HepG2 (cell line): ENCODE results near the gene NIPAL1. TPM values are rescaled to one million over a fixed set of nuclear protein-coding genes. Genes with fewer than 3 reads are reported as not detected.

ENCODE experiments used
- ATAC-seq: fragments of 200-7000 bp; cut with Tn5 transposase; 3 replicates; pipeline ENCODE4 v1.9.1; 2020; ENCODE audit warnings: mild to moderate bottlenecking, moderate library complexity
- BruUV-seq: library from RNA; stranded (reverse); fragments of 400-500 nt; replicated peaks from 2 replicates; lab custom pipeline; 2021; lab: Mats Ljungman, UMichigan
- CTCF ChIA-PET: fragments of 300-600 bp; formaldehyde crosslinking; extraction: SDS; loops from one replicate; lab custom pipeline; 2021; ENCODE audit warnings: low total read pairs, inconsistent platforms, low intra/inter-chr PET ratio; lab: Yijun Ruan, JAX
- POLR2A ChIA-PET: fragments of 350-600 bp; sonication (Branson Sonifier 250); formaldehyde crosslinking; loops from one replicate; lab custom pipeline; 2020; ENCODE audit warnings: antibody characterized with exemption, inconsistent platforms; lab: Yijun Ruan, JAX
- DNase-seq: peaks from one replicate; pipeline ENCODE4 v3.0.0-alpha.2; 2015; ENCODE audit warnings: low spot score
- FAIRE-seq: peaks from 3 replicates; lab custom pipeline; 2011; peaks lifted over from hg19 to GRCh38; lab: Jason Lieb, UNC
- H2AFZ ChIP-seq: one replicate; pipeline ENCODE4 v1.6.1; 2011; ENCODE audit warnings: low read length, inconsistent platforms
- H3K27ac ChIP-seq: fragments of 300-600 bp; 3 replicates; pipeline ENCODE4 v1.8.0; 2011; ENCODE audit warnings: mixed run types, mild to moderate bottlenecking, mixed read lengths, low read length, inconsistent platforms; ENCODE audit not compliant: insufficient read depth; ENCODE audit errors: extremely low read length
- H3K27me3 ChIP-seq, 2 experiments: fragments of 200-600 bp in 1 of 2; 2 replicates in 1 of 2; 3 replicates in 1 of 2; pipeline versions ENCODE4 v1.6.0 to v1.8.0; 2011; ENCODE audit warnings: low read length in 2 of 2, mild to moderate bottlenecking in 2 of 2, moderate library complexity in 2 of 2, inconsistent platforms in 1 of 2; ENCODE audit not compliant: insufficient read depth in 2 of 2, control insufficient read depth in 1 of 2
- H3K36me3 ChIP-seq, 2 experiments: fragments of 200-600 bp in 1 of 2; replicated peaks in 1 of 2; 2 replicates in 1 of 2; 3 replicates in 1 of 2; pipeline versions ENCODE4 v1.5.1 to v1.8.0; 2011; ENCODE audit warnings: low read length in 2 of 2, inconsistent platforms in 1 of 2; ENCODE audit not compliant: insufficient read depth in 2 of 2, control insufficient read depth in 1 of 2
- H3K4me1 ChIP-seq: 2 replicates; pipeline ENCODE4 v1.5.1; 2012; ENCODE audit warnings: low read length, inconsistent platforms; ENCODE audit not compliant: insufficient read depth
- H3K4me2 ChIP-seq: 2 replicates; pipeline ENCODE4 v1.6.0; 2011; ENCODE audit warnings: low read depth, low read length, inconsistent platforms
- H3K4me3 ChIP-seq, 3 experiments: fragments of 200-600 bp in 1 of 3; sonication (generic), shearing (Covaris generic) in 1 of 3; replicated peaks in 1 of 3; 2 replicates each; pipeline ENCODE4 v1.5.1; 2011 to 2016; ENCODE audit warnings: low read length in 3 of 3, inconsistent platforms in 2 of 3, low read depth in 2 of 3, mild to moderate bottlenecking in 2 of 3, control low read depth in 1 of 3, mixed read lengths in 1 of 3; ENCODE audit not compliant: insufficient read depth in 1 of 3
- H3K79me2 ChIP-seq: one replicate; pipeline ENCODE4 v1.6.1; 2011; ENCODE audit warnings: low read length, inconsistent platforms; ENCODE audit not compliant: insufficient read depth
- H3K9ac ChIP-seq: 2 replicates; pipeline ENCODE4 v1.6.0; 2011; ENCODE audit warnings: mild to moderate bottlenecking, low read depth, low read length, inconsistent platforms; ENCODE audit not compliant: insufficient read depth
- H3K9me3 ChIP-seq: 2 replicates; pipeline ENCODE4 v1.5.1; 2012; ENCODE audit warnings: mild to moderate bottlenecking, low read length
- H4K20me1 ChIP-seq: 2 replicates; pipeline ENCODE4 v1.6.0; 2011; ENCODE audit warnings: inconsistent platforms, mild to moderate bottlenecking, low read length, moderate library complexity; ENCODE audit not compliant: insufficient read depth
- GRHL1 ChIP-seq: sonication (generic); formaldehyde crosslinking; conservative IDR thresholded peaks from 2 replicates; pipeline ENCODE4 v1.8.0; 2022; ENCODE audit warnings: missing genetic modification reagents
- IKZF1 ChIP-seq: fragments of 450-650 bp; IDR thresholded peaks from 2 replicates; pipeline ENCODE4 v1.7.1; 2016
- MLXIP ChIP-seq: sonication (generic); formaldehyde crosslinking; IDR thresholded peaks from 2 replicates; pipeline ENCODE4 v1.9.0; 2021; ENCODE audit warnings: missing genetic modification reagents, borderline replicate concordance
- NFE2L1 ChIP-seq: sonication (generic); formaldehyde crosslinking; IDR thresholded peaks from 2 replicates; pipeline ENCODE4 v1.4.0; 2020; ENCODE audit warnings: missing genetic modification reagents, mild to moderate bottlenecking, borderline replicate concordance
- PTBP1 ChIP-seq: fragments of 200-400 bp; formaldehyde crosslinking; IDR thresholded peaks from 2 replicates; pipeline ENCODE4 v1.6.1; 2018; ENCODE audit warnings: low read length, low read depth; ENCODE audit not compliant: poor library complexity, severe bottlenecking
- SATB2 ChIP-seq: sonication (generic); formaldehyde crosslinking; IDR thresholded peaks from 2 replicates; pipeline ENCODE4 v1.5.0; 2020; ENCODE audit warnings: missing genetic modification reagents
- SNRNP70 ChIP-seq: fragments of 200-400 bp; formaldehyde crosslinking; IDR thresholded peaks from 2 replicates; pipeline ENCODE4 v1.6.1; 2017; ENCODE audit warnings: mild to moderate bottlenecking, low read depth, low read length, moderate library complexity
- ZNF33B ChIP-seq: sonication (generic); formaldehyde crosslinking; IDR thresholded peaks from 2 replicates; pipeline ENCODE4 v1.5.1; 2020; ENCODE audit warnings: mild to moderate bottlenecking, missing genetic modification reagents
- ZNF441 ChIP-seq: sonication (generic); formaldehyde crosslinking; IDR thresholded peaks from 2 replicates; pipeline ENCODE4 v1.7.0; 2021; ENCODE audit warnings: missing genetic modification reagents, borderline replicate concordance
- ZNF501 ChIP-seq: sonication (generic); formaldehyde crosslinking; IDR thresholded peaks from 2 replicates; pipeline ENCODE4 v1.5.1; 2020; ENCODE audit warnings: mild to moderate bottlenecking, moderate library complexity, missing genetic modification reagents
- WGBS: methylation state at CpG from one replicate; pipeline ENCODE4 v1.1.6; 2017; ENCODE audit warnings: low lambda C conversion rate; 5-methylcytosine and 5-hydroxymethylcytosine counted together
- in situ Hi-C: cut with HindIII; loops from 2 replicates; pipeline ENCODE4 v1.10.0; 2017; ENCODE audit warnings: low pct_unique_long_range_greater_than_20kb; ENCODE audit not compliant: extremely low pct_ligation_motif_present
- intact Hi-C: fragments of 100-400 bp; cut with micrococcal nuclease; formaldehyde crosslinking; loops from one replicate; pipeline ENCODE4 v1.10.0; 2022; ENCODE audit not compliant: unreplicated experiment
- polyA plus RNA-seq, 8 experiments: library from polyadenylated mRNA; depleted of rRNA in 3 of 8; stranded (reverse) in 7 of 8; unstranded in 1 of 8; fragments of >200 nt; fragmentation: Illumina TruSeq in 4 of 8; extraction: Trizol in 4 of 8; gene quantifications; 2 replicates each; pipeline versions ENCODE4 v1.2.1 to v1.2.3, GENCODE V29; 2011 to 2016; ENCODE audit warnings: low read depth in 4 of 8, missing spikeins in 1 of 8, mixed read lengths in 1 of 8; ENCODE audit not compliant: insufficient read depth in 1 of 8
- total RNA-seq, 5 experiments: library from RNA; depleted of rRNA; stranded (reverse); fragments of >200 nt; fragmentation: Illumina TruSeq; extraction: Trizol; gene quantifications; 2 replicates each; pipeline ENCODE4 v1.2.3, GENCODE V29; 2016; ENCODE audit warnings: low read depth in 1 of 5

Gene NIPAL1
- total and polyA plus RNA-seq, 2 of the 13 experiments (the other 11 are each of a cell fraction or from before 2014, with no cell fraction given) = 1.4 to 3.4 TPM

- TF ChIP-seq MLXIP (CRISPR knock-in tag) (no peak), NFE2L1 (no peak), SATB2 (CRISPR knock-in tag) (no peak), ZNF441 (CRISPR knock-in tag) (no peak), ZNF501 (CRISPR knock-in tag) (no peak), GRHL1 (CRISPR knock-in tag) (no peak)
These were observed 61.9 kb downstream of the NIPAL1 start (continued) for GRCh38 chr4:48078425-48078824.

GRCh38 chr4:48078862-48079655 is 62.5 kb downstream of the NIPAL1 start:
- no peaks in the 10 kb centered on the region for H4K20me1 ChIP-seq
- no peak for DNase-seq
- WGBS = 20% methylated on average over 5 of the region's 5 CpGs
- TF ChIP-seq SNRNP70 (no peak), ZNF33B (no peak), IKZF1 (no peak), PTBP1 (no peak)
- TF ChIP-seq, all 625 proteins: peak for 0
- Histone ChIP-seq H3K9ac (no peak overlapping the region), H3K27ac (no peak overlapping the region), H3K79me2 (no peaks in the 10 kb centered on the region), H3K4me2 (no peak overlapping the region), H3K4me3 (no peak overlapping the region), H3K4me1 (no peaks in the 10 kb centered on the region), H2AFZ (no peak overlapping the region), H3K27me3 (no peaks in the 10 kb centered on the region; a peak in 1 of 5 replicates), H3K36me3 (no peaks in the 10 kb centered on the region), H3K9me3 (no peaks in the 10 kb centered on the region)
- ATAC-seq (no peak), FAIRE-seq (no peak)
- intact Hi-C loops = no loop called here
- in situ Hi-C loops = loop anchor here (25.0 kb wide), 1 partner anchor 367 kb away; no protein-coding TSS in a partner anchor
- POLR2A ChIA-PET = no interaction called here
- CTCF ChIA-PET = no interaction called here
- BruUV-seq = no TSS peak
